GM21737 (cell line): Measurements from ENCODE around the gene LRCH1.
"Not testable (repeated sequence)": the region's sequence is repeated elsewhere in the genome, so short reads cannot be mapped to it uniquely, and the experiment has no call there.

Experiments used
- ATAC-seq: cut with Tn5 transposase; IDR thresholded peaks from one replicate; pipeline ENCODE4 v1.9.1; 2021; ENCODE audit warnings: mild to moderate bottlenecking, moderate library complexity; ENCODE audit not compliant: unreplicated experiment

Gene LRCH1

GRCh38 chr13:46552889-46553520, at the start of gene LRCH1:
Gene LRCH1 (plus strand): TSS chr13:46553170. CDS start chr13:46553397, 227 bp downstream.
- peak; percentile 68 for ATAC-seq

- ATAC-seq: no peak
These were observed 48.9 kb upstream of the LRCH1 start for GRCh38 chr13:46504036-46504435.

DNA sequence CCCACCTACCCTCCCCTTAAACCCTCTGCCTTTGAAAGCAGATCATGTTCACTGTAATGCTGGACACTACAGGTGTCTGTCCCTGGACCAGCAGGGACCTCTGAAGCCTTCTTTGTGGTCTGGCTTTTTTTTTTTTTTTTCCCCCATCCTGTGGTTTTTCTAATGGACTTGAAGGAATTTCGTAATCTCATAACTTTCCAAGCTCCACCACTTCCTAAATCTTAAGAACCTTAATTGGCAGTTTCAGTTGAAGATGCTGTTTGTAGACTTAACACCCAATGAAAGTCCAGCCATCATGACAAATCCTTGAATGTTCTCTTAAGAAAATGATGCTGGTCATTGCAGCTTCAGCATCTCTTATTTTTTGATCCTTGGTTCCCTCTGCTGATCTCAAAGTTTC, 45.0 kb upstream of the LRCH1 start:
- ATAC-seq: no peak

- no peak for ATAC-seq
These were observed 43.0 kb upstream of the LRCH1 start for GRCh38 chr13:46509981-46510380.

DNA sequence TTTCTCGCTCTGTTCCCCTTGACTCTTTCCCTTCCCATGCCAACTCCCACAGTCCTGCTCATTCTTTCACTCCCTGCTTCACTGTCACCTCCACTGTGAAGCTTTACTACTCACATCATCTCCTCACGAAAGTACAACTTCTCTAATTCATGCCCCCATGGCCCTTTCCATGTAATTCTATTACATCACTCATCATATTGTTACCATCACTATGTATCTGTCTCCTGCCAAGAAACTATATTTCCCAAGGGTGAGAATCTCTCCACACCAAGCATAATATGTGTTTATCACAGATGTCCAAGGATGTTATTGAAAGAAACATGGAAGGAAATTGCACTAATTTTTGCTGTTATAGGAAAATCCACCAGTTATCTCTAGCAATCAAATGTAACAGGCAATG, 37.2 kb upstream of the LRCH1 start:
- no peak for ATAC-seq

GRCh38 chr13:46516599-46517338, 36.2 kb upstream of the LRCH1 start:
- no peak for ATAC-seq

DNA sequence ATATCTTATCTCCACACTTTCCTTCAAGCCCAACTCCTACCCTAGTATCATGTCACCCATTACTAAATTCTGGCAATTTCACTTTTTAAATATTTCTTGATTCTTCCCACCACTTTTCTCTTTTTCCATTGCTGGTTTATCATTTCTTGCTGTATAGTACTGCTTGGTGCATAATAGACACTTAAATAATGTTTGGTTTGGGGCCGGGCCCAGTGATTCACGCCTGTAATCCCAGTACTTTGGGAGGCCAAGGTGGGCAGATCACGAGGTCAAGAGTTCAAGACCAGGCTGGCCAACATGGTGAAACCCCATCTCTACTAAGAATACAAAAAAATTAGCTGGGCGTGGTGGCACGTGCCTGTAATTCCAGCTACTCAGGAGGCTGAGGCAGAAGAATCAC, 35.2 kb upstream of the LRCH1 start:
- ATAC-seq: not testable (repeated sequence)

DNA sequence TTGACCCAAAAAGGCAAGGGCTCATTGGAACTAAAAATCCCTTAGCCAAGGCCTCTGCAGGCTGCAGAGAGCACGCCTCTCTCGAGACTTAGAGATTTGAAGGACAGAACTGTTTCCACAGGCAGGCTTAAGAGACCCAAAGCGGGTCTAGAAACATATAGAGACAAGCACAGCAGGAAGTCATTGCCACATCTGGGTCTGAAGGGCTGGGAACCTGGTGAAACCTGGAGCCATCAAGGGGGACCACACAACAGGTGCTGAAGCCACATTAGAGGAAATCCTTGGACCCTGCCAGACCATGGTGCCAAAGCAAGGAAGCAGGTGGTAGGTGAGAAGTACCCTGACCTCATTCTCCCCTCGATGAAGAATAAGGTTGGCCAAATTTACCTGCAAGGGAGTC, 33.8 kb upstream of the LRCH1 start:
- ATAC-seq: no peak

DNA sequence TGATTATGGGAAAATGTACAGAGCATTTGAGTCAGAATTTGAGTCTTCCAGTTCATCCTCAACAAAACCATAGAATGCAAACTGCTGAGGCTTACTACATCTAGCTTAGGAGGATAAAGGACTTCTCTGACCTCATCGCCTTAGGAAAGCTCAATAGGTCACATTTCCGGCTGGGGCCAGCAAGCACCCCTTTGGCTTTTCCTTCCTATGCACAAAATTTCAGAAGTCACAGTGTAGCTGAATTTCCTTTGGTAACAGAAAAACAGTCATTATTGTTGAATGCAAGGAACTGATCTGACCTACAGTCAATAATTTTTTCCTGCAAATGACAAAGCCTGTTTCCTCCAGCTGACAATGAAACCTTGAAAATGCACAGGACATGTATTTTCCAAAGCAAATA, 32.8 kb upstream of the LRCH1 start:
- ATAC-seq: no peak

DNA sequence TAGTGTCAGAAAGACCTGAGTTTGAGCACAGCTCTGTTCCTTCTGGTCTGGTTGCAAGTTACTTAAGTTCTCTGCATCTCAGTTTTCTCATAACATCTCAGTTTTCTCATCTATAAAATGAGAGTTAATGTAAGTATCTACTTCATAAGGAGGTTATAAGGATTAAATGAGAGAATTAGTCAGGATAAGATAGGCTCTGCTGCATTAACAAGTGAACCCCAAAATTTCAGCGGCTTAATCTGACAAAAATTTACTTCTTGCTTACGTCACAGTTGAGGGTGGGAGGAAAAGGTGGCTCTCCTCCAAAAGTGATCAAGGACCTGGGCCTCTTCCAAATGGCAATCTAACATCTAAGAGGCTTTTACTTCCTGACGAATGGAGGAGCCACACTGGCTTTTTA, 31.5 kb upstream of the LRCH1 start:
- no peak for ATAC-seq

GRCh38 chr13:46521921-46522747, 30.8 kb upstream of the LRCH1 start:
- no peak for ATAC-seq

DNA sequence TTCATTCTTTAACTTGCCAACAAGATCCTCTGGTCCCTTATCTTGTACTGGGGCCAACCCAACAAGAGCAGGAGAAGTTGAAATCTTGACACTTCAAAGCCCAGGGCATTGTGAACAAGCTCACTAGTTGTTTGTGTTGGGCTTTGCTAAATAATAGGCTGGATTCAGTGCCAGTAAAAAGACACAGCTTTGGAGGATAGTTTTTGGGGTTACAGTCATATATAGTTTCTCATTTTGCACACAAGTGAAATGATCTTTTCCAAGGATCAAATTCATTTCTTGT, 30.3 kb upstream of the LRCH1 start:
- no peak for ATAC-seq

- no peak for ATAC-seq
These were observed 28.8 kb upstream of the LRCH1 start for GRCh38 chr13:46523972-46524752.

- no peak for ATAC-seq
These were observed 26.8 kb upstream of the LRCH1 start for GRCh38 chr13:46526100-46526735.

DNA sequence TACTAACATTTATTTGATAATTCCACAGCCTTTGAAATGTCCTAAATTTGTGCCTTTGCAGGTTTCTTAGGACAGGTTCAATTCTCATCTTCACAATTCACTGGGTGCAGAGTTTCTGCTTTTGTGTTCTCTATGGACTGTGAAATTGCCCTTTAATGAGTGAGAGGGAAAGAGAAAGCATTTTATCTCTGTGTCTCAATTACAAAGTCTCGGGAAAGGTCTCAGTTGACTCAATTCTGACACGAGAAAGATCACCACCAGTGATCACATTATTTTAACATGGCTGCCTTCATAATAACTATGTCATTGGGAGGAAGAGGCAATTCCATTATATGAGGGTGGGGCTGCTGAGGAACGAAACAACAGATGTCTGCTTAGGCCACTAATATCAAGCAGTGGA, 26.2 kb upstream of the LRCH1 start:
- ATAC-seq: no peak

- no peak for ATAC-seq
These were observed 25.7 kb upstream of the LRCH1 start for GRCh38 chr13:46527237-46527636.

- no peak for ATAC-seq
These were observed 23.6 kb upstream of the LRCH1 start for GRCh38 chr13:46529216-46529919.

DNA sequence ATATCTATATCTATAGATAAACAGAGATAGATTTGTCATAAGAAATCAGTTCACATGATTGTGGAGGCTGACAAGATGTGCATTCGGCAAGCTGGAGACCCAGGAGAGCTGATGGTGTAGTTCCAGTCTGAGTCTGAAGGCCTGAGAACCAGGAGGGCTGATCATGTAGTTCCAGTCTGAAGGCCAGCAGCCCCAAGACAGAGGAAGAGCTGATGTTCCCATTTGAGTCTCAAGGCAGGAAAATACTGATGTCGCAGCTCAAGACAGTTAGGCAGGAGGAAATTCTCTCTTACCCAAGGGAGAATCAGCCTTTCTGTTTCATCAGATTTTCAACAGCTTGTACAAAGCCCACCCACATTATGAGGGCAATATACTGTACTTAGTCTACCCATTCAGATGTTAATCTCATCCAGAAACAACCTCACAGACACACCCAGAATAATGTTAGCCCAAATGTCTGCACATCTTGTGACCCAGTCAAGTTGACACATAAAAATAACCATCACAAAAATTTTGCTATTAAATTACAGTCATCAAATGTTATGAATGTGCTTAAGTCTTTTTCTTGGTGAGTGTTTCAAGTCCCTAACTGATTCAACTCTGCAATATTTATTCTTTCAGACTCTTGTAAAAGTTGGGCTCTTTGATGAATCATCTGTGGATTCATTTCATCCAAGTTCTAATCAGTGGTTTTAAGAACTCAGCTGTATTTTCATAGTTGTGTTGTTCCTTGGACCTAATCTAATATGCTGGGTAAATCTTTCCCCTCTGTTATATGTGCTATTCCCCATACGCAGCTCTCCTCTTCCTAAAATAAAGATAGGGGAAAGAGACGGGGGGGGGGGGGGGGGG, 22.7 kb upstream of the LRCH1 start:
- ATAC-seq: no peak

GRCh38 chr13:46531953-46532352, 21.0 kb upstream of the LRCH1 start:
- no peak for ATAC-seq
